ENCODE results near the gene IRGC. TPM values are rescaled to one million over a fixed set of nuclear protein-coding genes. Genes with fewer than 3 reads are reported as not detected.

The IRGC gene
- total and polyA plus RNA-seq, 9 of the 15 experiments (the other 6 are each of a cell fraction or from before 2014, with no cell fraction given) = not detected

GRCh38 chr19:43751466-43752220, 35.8 kb downstream of the IRGC start:
- DNase-seq (ENCODE audit: extremely low read depth in 1 of 4, low spot score in 3 of 4) (no peak), ATAC-seq (no peak), FAIRE-seq (no peak)
- Histone ChIP-seq H3K27ac (ENCODE audit: extremely low read depth, low read depth, low read length) (no peak overlapping the region), H2AFZ (ENCODE audit: low read depth, low read length) (no peak overlapping the region), H3K79me2 (ENCODE audit: control insufficient read depth, insufficient read depth, low read length) (peaks cover 53% of the 10 kb centered on the region), H3K4me3 (no peak overlapping the region), H3K36me3 (ENCODE audit: control insufficient read depth, insufficient read depth, low read length) (peaks cover 65% of the 10 kb centered on the region), H3K9ac (ENCODE audit: insufficient read depth in 1 of 2, low read depth in 2 of 2, low read length in 2 of 2) (peak overlapping the region in 1 of 2 experiments; percentile 55; a peak in 1 of 4 replicates), H3K9me1 (ENCODE audit: control insufficient read depth, insufficient read depth, low read length) (no peaks in the 10 kb centered on the region), H3K9me3 (replicated peaks; ENCODE audit: control insufficient read depth, insufficient read depth, low read depth, low read length) (no peaks in the 10 kb centered on the region), H3K4me1 (replicated peaks in 1 of 2; ENCODE audit: control insufficient read depth in 2 of 2, insufficient read depth in 2 of 2, low read length in 2 of 2) (peaks cover 23 to 27% of the 10 kb centered on the region in 2 experiments), H4K20me1 (replicated peaks; ENCODE audit: control insufficient read depth, insufficient read depth, low read length) (no peaks in the 10 kb centered on the region), H3K27me3 (ENCODE audit: control insufficient read depth in 2 of 2, insufficient read depth in 2 of 2, low read length in 2 of 2) (no peaks in the 10 kb centered on the region), H3K4me2 (ENCODE audit: insufficient read depth, low read length) (no peak overlapping the region)
- 89% methylated on average over 4 of the region's 4 CpGs for WGBS (ENCODE audit: insufficient coverage, low coverage, missing lambda C conversion rate)
- ChIA-PET CTCF (ENCODE audit: low intra/inter-chr PET ratio) (no interaction called here), POLR2A (interaction anchor here (0.8 to 8.6 kb wide), 4 partner anchors 9 to 23 kb away, joined by 3 to 71 read pairs (median 4); no protein-coding TSS in a partner anchor)
- in situ Hi-C loops (cut with MboI) = no loop called here
- intact Hi-C loops (cut with micrococcal nuclease) = no loop called here
- TF ChIP-seq KDM2B (CRISPR knock-in tag; IDR thresholded peaks at IDR 0.05) (no peak), MTA2 (IDR thresholded peaks at IDR 0.05; ENCODE audit: low read depth) (no peak), KLF13 (tag; IDR thresholded peaks at IDR 0.05; ENCODE audit: borderline replicate concordance, low read depth) (no peak), RBM17 (IDR thresholded peaks at IDR 0.05; ENCODE audit: borderline replicate concordance, low read depth, low read length) (no peak), FOS (IDR thresholded peaks at IDR 0.05; ENCODE audit: extremely low read depth, insufficient read length) (no peak), IFI16 (CRISPR knock-in tag; IDR thresholded peaks at IDR 0.05) (no peak), SIN3B (IDR thresholded peaks at IDR 0.05; ENCODE audit: low read depth) (no peak), ZNF165 (CRISPR knock-in tag; IDR thresholded peaks at IDR 0.05; ENCODE audit: borderline replicate concordance) (no peak), USF1 (CRISPR knock-in tag; IDR thresholded peaks at IDR 0.05) (no peak), TAL1 (IDR thresholded peaks at IDR 0.05) (no peak), FOXK1 (CRISPR knock-in tag; IDR thresholded peaks at IDR 0.05; ENCODE audit: borderline replicate concordance) (no peak), DLX4 (CRISPR knock-in tag; IDR thresholded peaks at IDR 0.05) (no peak), NCOR1 (IDR thresholded peaks at IDR 0.05) (no peak), XRCC5 (IDR thresholded peaks at IDR 0.05; ENCODE audit: low read depth, low read length) (no peak)
- TF ChIP-seq, protein P1, sequence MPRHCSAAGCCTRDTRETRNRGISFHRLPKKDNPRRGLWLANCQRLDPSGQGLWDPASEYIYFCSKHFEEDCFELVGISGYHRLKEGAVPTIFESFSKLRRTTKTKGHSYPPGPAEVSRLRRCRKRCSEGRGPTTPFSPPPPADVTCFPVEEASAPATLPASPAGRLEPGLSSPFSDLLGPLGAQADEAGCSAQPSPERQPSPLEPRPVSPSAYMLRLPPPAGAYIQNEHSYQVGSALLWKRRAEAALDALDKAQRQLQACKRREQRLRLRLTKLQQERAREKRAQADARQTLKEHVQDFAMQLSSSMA (CRISPR knock-in tag; IDR thresholded peaks at IDR 0.05) = no peak
- TF ChIP-seq, protein P2, sequence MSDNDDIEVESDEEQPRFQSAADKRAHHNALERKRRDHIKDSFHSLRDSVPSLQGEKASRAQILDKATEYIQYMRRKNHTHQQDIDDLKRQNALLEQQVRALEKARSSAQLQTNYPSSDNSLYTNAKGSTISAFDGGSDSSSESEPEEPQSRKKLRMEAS (CRISPR knock-in tag; IDR thresholded peaks at IDR 0.05) = no peak
- BruUV-seq (replicated peaks) = no TSS peak

Data from K562 (cell line).